ENCODE data around the gene PHF8.

- no peak for TF ChIP-seq CTCF (IDR thresholded peaks at IDR 0.05)
- TF ChIP-seq POLR2A (IDR thresholded peaks at IDR 0.05): no peak
Observed at GRCh38 chrX:53950130-53950733, 94.0 kb downstream of the PHF8 start.
